ENCODE results near the gene BCL11B.

BCL11B gene

GRCh38 chr14:99192830-99193229 lies 79.2 kb downstream of the BCL11B start:
- Histone ChIP-seq H3K4me3 (IDR thresholded peaks at IDR 0.05; ENCODE audit: insufficient read depth, low read depth, low read length) (no peak overlapping the region), H3K4me1 (ENCODE audit: low read depth, poor library complexity, severe bottlenecking) (no peaks in the 10 kb centered on the region), H3K27ac (no peak overlapping the region), H3K36me3 (ENCODE audit: insufficient read depth) (no peaks in the 10 kb centered on the region), H3K27me3 (ENCODE audit: insufficient read depth, low read depth) (no peaks in the 10 kb centered on the region), H3K9ac (no peak overlapping the region), H3K4me2 (no peak overlapping the region), H3K79me2 (ENCODE audit: insufficient read depth, low read depth) (no peaks in the 10 kb centered on the region), H2AFZ (ENCODE audit: low read depth) (no peak overlapping the region), H4K20me1 (ENCODE audit: insufficient read depth) (no peaks in the 10 kb centered on the region)
- no peak for TF ChIP-seq CTCF (conservative IDR thresholded peaks at IDR 0.05; ENCODE audit: low read depth, low read length)

- Histone ChIP-seq H3K79me2 (ENCODE audit: insufficient read depth, low read depth) (no peaks in the 10 kb centered on the region), H3K27ac (no peak overlapping the region), H3K4me2 (no peak overlapping the region), H4K20me1 (ENCODE audit: insufficient read depth) (no peaks in the 10 kb centered on the region), H3K36me3 (ENCODE audit: insufficient read depth) (no peaks in the 10 kb centered on the region), H2AFZ (ENCODE audit: low read depth) (no peak overlapping the region), H3K4me1 (ENCODE audit: low read depth, poor library complexity, severe bottlenecking) (no peaks in the 10 kb centered on the region), H3K27me3 (ENCODE audit: insufficient read depth, low read depth) (no peaks in the 10 kb centered on the region), H3K4me3 (IDR thresholded peaks at IDR 0.05; ENCODE audit: insufficient read depth, low read depth, low read length) (no peak overlapping the region), H3K9ac (no peak overlapping the region)
- no peak for TF ChIP-seq CTCF (conservative IDR thresholded peaks at IDR 0.05; ENCODE audit: low read depth, low read length)
Measured at GRCh38 chr14:99192028-99192621, 79.9 kb downstream of the BCL11B start.

- Histone ChIP-seq H3K27me3 (ENCODE audit: insufficient read depth, low read depth) (no peaks in the 10 kb centered on the region), H3K36me3 (ENCODE audit: insufficient read depth) (no peaks in the 10 kb centered on the region), H2AFZ (ENCODE audit: low read depth) (no peak overlapping the region), H3K4me3 (IDR thresholded peaks at IDR 0.05; ENCODE audit: insufficient read depth, low read depth, low read length) (no peak overlapping the region), H3K27ac (no peak overlapping the region), H3K4me2 (no peak overlapping the region), H3K79me2 (ENCODE audit: insufficient read depth, low read depth) (no peaks in the 10 kb centered on the region), H3K9ac (no peak overlapping the region), H3K4me1 (ENCODE audit: low read depth, poor library complexity, severe bottlenecking) (no peaks in the 10 kb centered on the region), H4K20me1 (ENCODE audit: insufficient read depth) (no peaks in the 10 kb centered on the region)
- TF ChIP-seq CTCF (conservative IDR thresholded peaks at IDR 0.05; ENCODE audit: low read depth, low read length), result no peak
Measured at GRCh38 chr14:99191395-99192027, 80.5 kb downstream of the BCL11B start.

- H3K36me3 ChIP-seq (ENCODE audit: insufficient read depth), result no peaks in the 10 kb centered on the region
- H3K27ac ChIP-seq, result no peak overlapping the region
- no peaks in the 10 kb centered on the region for H3K79me2 ChIP-seq (ENCODE audit: insufficient read depth, low read depth)
- H3K27me3 ChIP-seq (ENCODE audit: insufficient read depth, low read depth), result no peaks in the 10 kb centered on the region
- no peak overlapping the region for H3K9ac ChIP-seq
- no peaks in the 10 kb centered on the region for H4K20me1 ChIP-seq (ENCODE audit: insufficient read depth)
- H3K4me1 ChIP-seq (ENCODE audit: low read depth, poor library complexity, severe bottlenecking), result no peaks in the 10 kb centered on the region
- H2AFZ ChIP-seq (ENCODE audit: low read depth), result no peak overlapping the region
- no peak for TF ChIP-seq CTCF (conservative IDR thresholded peaks at IDR 0.05; ENCODE audit: low read depth, low read length)
- H3K4me2 ChIP-seq, result no peak overlapping the region
- H3K4me3 ChIP-seq (IDR thresholded peaks at IDR 0.05; ENCODE audit: insufficient read depth, low read depth, low read length), result no peak overlapping the region
Measured at GRCh38 chr14:99190696-99191394, 81.2 kb downstream of the BCL11B start.

All from KMS-11 (cell line).